Activated CD4-positive, alpha-beta T cell treated with anti-CD3 and anti-CD28 coated beads, Interleukin-10, Interleukin-2, amounts not matched to agents 100 ng/mL and 50 ng/mL, durations not matched to agents 16 hours and 8 hours (primary cell): ENCODE data around the gene OR11H6.

Experiments
- DNase-seq: peaks from one replicate; pipeline ENCODE4 v3.0.0-alpha.2; 2020

The OR11H6 gene

GRCh38 chr14:20274062-20274461, 50.6 kb downstream of the OR11H6 start:
- no peak for DNase-seq
